Dermis blood vessel endothelial cell (primary cell): Measurements from ENCODE around the gene GAMT. TPM values are rescaled to one million over a fixed set of nuclear protein-coding genes. Genes with fewer than 3 reads are reported as not detected.

ENCODE experiments used
- DNase-seq: peaks from one replicate; pipeline ENCODE4 v3.0.0; 2010
- total RNA-seq: library from RNA; depleted of rRNA; stranded (reverse); fragments of >200 nt; gene quantifications from 2 replicates; pipeline ENCODE4 v1.2.3, GENCODE V29; 2014

GAMT gene
- total RNA-seq, 1 donor from 2014 or later, result 14.8 TPM

DNA sequence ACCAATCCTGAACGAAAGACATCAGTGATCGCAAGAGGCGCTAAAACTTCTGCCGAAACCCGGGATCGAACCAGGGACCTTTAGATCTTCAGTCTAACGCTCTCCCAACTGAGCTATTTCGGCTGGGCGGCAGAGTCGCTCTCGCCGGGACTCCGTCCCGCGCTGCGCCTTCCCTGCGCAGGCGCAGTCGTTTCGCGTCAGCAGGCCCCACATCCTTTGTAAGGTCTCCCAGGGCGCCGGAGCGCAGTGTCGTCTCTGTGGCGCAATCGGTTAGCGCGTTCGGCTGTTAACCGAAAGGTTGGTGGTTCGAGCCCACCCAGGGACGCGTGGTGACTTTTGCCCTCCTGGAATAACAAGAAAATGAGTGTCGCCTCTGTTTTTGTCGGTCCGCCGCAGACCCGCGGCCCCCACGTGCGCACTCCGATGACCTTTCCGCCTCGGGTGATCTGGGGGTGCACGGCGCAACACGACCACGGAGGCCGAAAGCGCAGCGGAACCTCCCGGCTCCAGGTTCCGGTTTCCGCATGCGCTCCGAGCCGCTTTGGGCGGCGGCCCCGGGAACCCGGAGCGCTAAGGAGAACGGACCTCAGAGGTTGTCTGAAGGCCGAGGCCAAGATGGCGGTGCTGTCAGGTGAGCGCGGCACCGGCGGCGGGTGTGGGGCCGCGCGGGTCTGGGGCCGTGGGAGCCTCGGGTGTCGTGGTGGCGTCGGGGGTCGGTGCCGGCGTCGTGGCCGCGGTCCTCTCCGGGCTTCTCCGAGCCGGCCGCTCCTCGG, 17.8 kb downstream of the GAMT start, which contains the start of gene NDUFS7:
NDUFS7 (plus strand) TSS at position 596 of the 773 bp plus-strand sequence; CDS start at position 616, 20 bp downstream.
- peak; percentile 94 for DNase-seq

GRCh38 chr19:1383017-1383311, 18.4 kb downstream of the GAMT start:
- no peak for DNase-seq

GRCh38 chr19:1382250-1382649, 19.1 kb downstream of the GAMT start:
- DNase-seq, result no peak

- DNase-seq, result no peak
These were observed 21.3 kb downstream of the GAMT start for GRCh38 chr19:1379961-1380489.

DNA sequence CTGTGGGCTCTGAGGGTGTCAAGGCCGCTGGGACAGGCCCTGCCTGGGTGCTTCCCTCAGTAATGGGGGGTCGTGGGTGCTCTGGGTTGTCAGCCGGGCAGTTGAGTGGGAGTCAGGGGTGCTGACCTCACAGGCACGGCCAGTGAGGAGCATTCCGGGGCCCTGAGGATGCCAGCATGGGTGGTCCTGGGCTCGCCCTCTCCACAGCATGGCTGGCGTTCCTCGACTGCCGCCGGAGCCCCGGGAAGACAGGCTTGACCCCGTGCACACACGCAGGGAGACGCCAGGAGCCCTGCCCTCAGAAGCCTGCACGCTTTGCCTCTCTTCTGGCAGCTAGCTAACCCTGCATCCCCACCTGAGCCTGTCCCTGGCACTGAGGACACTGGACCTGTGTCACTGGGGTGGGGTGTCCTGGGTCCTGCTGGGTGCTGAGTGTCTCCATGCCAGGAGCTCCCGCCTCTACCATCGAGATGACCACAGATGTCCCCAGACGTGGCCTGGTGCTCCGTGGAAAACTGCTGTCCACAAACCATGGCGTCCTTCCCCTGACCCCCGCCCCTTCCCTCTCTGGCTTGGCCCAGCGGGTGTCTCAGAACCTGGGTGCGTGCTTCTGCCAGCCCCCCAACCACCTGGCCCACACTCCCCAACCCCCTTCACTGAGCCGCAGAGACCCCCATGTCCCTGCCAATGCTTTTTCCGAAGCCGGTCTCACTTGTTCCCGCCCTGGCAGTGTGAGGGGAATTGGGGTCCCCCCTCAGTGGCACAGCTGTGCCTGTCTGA, 22.0 kb downstream of the GAMT start:
- no peak for DNase-seq

DNA sequence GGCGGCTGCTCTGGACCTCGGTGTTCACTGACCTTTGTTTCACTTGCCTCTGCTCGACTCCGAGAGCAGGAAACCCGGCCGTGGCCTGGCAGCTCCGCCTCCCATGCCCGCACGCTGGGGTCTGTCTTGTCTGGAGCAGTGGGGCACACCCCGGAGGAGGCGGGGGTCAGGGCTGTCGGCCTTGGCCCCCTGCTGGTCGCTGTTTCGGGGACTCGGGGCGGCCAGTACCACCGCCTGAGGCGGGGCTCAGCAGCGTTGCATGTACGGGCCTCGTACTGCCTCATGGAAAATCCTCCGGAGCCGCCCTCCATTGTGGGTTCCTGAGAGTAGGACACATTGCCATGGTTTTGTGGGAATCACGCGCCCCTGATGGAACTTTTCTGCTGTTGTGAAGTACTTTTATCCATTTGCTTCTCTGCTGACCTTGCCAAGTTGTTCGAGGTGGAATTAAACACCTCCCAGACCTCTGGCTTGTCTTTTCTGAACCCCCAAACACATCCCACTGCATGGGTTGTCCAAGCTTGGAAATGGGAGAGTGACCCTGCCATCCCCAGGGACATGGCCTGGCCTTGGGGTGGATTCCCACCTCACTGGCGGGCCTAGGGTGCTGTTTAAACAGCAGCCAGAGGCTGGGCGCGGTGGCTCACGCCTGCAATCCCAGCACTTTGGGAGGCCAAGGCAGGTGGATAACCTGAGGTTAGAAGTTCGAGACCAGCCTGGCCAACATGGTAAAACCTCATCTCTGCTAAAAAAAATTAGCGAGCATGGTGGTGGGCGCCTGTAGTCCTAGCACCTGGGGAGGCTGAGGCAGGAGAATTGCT, 23.2 kb downstream of the GAMT start:
- peak; percentile 59 for DNase-seq

DNA sequence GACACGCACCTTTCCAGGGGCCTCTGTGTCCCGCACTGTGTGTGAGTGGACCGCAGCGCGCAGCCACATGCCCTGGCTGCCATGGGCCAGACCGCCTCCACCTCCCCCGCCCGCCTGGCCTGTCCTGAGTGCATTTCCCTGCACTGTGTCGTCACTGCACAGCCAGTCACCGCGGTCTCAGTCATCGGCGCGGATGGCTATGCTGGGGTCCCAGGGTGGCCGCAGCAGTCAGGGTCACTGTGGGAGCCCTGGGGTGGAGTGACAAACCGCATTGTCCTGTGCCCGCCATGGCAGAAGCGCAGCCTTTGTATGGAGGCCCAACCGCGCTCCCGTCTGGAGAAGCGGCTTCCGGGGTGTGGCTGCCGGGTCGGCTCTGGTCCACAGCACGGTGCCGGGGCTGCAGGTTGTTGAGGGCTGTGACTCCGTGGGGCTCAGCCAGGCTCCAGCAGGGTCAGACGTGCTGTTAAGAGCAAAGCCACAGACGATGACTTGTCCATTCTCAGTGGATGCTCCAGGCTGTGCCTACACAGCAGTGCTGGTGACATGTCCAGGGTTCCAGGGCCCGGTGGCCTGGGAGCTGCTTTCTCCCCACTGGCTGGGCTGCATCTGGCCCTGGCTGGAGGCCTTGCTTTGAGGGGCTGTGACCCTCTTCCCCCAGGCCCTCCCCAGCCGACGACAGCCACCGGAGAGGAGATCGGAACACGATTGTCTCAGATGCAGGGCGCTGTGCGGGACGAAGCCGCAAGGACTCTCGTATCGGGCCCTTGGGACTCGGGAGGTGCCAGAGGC, 24.0 kb downstream of the GAMT start:
- DNase-seq, result no peak

DNA sequence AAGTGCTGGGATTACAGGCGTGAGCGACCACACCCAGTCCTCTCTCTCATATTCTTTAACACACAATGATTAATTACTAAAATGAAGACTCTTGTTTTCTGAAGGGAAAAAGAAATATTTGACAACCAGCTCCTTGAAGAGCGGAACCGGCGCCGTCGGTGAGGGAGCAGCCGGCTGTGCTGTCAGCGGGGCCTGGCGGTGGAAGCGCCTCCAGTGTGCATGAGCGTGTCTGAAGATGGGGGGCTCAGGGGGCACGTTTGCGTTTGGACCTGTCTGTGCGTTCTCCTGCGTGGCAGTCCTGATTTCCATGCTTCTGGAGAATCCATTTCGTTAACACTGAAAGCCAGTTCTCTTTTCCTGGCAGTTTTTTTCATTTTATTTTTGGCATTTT, 24.9 kb downstream of the GAMT start:
- no peak for DNase-seq

- DNase-seq, result no peak
These were observed 27.1 kb downstream of the GAMT start for GRCh38 chr19:1374250-1374577.

GRCh38 chr19:1373534-1374249, 27.6 kb downstream of the GAMT start:
- DNase-seq, result peak; percentile 21

DNA sequence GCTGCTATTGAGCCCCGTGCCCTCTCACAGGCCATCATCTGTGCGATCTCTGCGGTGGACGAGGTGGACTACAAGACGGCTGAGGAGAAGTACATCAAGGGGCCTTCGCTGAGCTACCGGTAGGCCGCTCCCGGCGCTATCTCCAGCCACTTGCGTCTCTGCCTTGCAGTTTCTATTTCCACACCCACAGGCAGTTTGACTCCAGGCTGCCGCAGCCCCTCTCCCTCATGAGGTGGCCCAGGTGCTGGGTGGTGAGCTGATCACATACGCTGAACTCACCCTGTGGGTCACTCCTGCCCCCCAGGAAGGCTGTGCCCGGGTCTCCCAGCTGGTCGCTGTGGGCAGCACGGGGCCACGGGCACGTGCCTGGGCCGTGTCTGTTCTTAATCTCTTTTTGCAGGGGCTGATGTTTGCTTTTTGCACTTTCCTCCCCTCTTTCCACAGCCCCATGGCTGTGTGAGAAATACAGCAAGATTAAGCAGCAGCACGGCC, 28.3 kb downstream of the GAMT start:
- no peak for DNase-seq

- no peak for DNase-seq
These were observed 30.6 kb downstream of the GAMT start for GRCh38 chr19:1370579-1371361.

DNA sequence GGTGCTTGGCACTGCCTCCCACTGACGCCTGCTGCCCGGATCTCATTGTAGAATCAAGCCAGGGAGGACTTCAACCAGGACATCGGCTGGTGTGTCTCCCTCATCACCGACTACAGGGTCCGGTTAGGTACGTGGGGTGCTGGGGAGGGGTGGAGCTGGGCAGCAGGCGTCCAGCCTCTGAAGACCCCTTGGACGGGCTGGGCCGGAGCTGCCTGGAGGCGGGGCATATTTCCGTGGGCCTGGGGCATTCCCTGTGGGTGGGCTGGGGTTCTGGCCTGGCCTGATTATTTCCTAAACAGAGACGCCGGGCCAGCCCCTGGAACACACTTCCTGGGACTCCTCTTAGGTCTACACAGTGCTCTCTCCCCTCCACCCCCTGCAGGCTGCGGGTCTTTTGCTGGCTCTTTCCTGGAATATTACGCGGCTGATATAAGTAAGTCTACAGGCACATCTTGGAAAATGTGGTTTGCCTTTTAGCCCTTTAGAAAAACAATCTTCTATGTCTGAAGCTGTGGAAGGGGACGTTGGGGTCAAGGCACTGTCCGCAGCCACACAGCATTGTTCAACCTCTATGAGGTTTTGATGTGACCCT, 32.0 kb downstream of the GAMT start:
- no peak for DNase-seq

GRCh38 chr19:1366899-1367870, 34.2 kb downstream of the GAMT start:
- no peak for DNase-seq

DNA sequence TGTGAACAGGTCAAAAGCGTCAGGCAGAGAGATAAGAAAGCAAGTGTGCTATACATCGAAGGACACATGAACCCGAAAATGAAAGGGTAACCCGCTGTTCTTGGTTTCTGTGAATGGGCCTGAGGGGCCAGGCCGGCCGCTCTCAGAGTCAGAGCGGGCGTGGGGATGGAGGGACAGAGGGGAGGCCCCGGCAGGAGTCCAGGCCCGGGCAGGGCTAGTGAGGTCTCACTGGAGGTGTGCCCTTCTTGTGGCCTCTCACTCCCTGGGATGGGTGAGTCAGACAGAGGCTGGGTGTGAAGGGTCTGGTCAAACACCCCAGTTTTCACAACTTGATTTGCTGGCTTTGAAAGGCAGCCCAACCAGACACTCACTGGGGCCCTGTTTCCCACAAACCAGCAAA, 35.0 kb downstream of the GAMT start:
- no peak for DNase-seq

GRCh38 chr19:1365319-1366269, 35.7 kb downstream of the GAMT start:
- no peak for DNase-seq

GRCh38 chr19:1364070-1364704, 37.2 kb downstream of the GAMT start:
- peak; percentile 39 for DNase-seq
